Measurements from ENCODE around the gene MLPH. TPM values are rescaled to one million over a fixed set of nuclear protein-coding genes. Genes with fewer than 3 reads are reported as not detected.

Gene MLPH
- total and polyA plus RNA-seq, 9 of the 15 experiments (the other 6 are each of a cell fraction or from before 2014, with no cell fraction given) = 0.22 TPM; not detected in 8

GRCh38 chr2:237567276-237568029, 80.4 kb downstream of the MLPH start (continued):
- no peak for TF ChIP-seq ZNF277 (CRISPR knock-in tag; IDR thresholded peaks at IDR 0.05; ENCODE audit: borderline replicate concordance)

GRCh38 chr2:237568121-237568660, 81.1 kb downstream of the MLPH start:
- in situ Hi-C loops (cut with MboI) = loop anchor here (10.0 kb wide), 1 partner anchor 443 kb away; no protein-coding TSS in a partner anchor
- intact Hi-C loops (cut with micrococcal nuclease) = no loop called here
- Histone ChIP-seq H3K36me3 (ENCODE audit: control insufficient read depth, insufficient read depth, low read length) (no peaks in the 10 kb centered on the region), H3K4me2 (ENCODE audit: insufficient read depth, low read length) (no peak overlapping the region), H3K79me2 (ENCODE audit: control insufficient read depth, insufficient read depth, low read length) (no peaks in the 10 kb centered on the region), H3K4me1 (replicated peaks in 1 of 2; ENCODE audit: control insufficient read depth in 2 of 2, insufficient read depth in 2 of 2, low read length in 2 of 2) (peaks cover 0 to 3% of the 10 kb centered on the region in 2 experiments; a peak in 2 of 5 replicates), H3K9me3 (replicated peaks; ENCODE audit: control insufficient read depth, insufficient read depth, low read depth, low read length) (no peaks in the 10 kb centered on the region; the same call in 1 of the 2 replicates), H3K9me1 (ENCODE audit: control insufficient read depth, insufficient read depth, low read length) (no peaks in the 10 kb centered on the region), H3K27me3 (ENCODE audit: control insufficient read depth in 2 of 2, insufficient read depth in 2 of 2, low read length in 2 of 2) (peaks cover 1 to 29% of the 10 kb centered on the region in 2 experiments; a peak in 4 of 5 replicates), H3K9ac (ENCODE audit: insufficient read depth in 1 of 2, low read depth in 2 of 2, low read length in 2 of 2) (no peak overlapping the region), H3K4me3 (no peak overlapping the region), H2AFZ (ENCODE audit: low read depth, low read length) (no peak overlapping the region), H4K20me1 (replicated peaks; ENCODE audit: control insufficient read depth, insufficient read depth, low read length) (no peaks in the 10 kb centered on the region), H3K27ac (ENCODE audit: extremely low read depth, low read depth, low read length) (no peak overlapping the region)
- DNase-seq (ENCODE audit: extremely low read depth in 1 of 4, low spot score in 3 of 4) (no peak), FAIRE-seq (no peak), ATAC-seq (no peak)
- POLR2A ChIA-PET = interaction anchor here (0.6 kb wide), 1 partner anchor 14 kb away, joined by 3 read pairs; no protein-coding TSS in a partner anchor
- CTCF ChIA-PET (ENCODE audit: low intra/inter-chr PET ratio) = interaction anchor here (0.5 kb wide), 1 partner anchor 514 kb away, joined by 7 read pairs; no protein-coding TSS in a partner anchor
- no TSS peak for BruUV-seq (replicated peaks)
- 7% methylated on average over 7 of the region's 9 CpGs for WGBS (ENCODE audit: insufficient coverage, low coverage, missing lambda C conversion rate)
- TF ChIP-seq ETS2 (tag; IDR thresholded peaks at IDR 0.05; ENCODE audit: borderline replicate concordance, poor library complexity, severe bottlenecking) (no peak), ILF3 (IDR thresholded peaks at IDR 0.05; ENCODE audit: borderline replicate concordance) (no peak), HNRNPUL1 (IDR thresholded peaks at IDR 0.05; ENCODE audit: low read length) (no peak), RFX1 (IDR thresholded peaks at IDR 0.05) (no peak), ZNF449 (CRISPR knock-in tag; IDR thresholded peaks at IDR 0.05) (no peak), ZNF785 (CRISPR knock-in tag; IDR thresholded peaks at IDR 0.05) (no peak), MXD1 (CRISPR knock-in tag; IDR thresholded peaks at IDR 0.05; ENCODE audit: borderline replicate concordance, poor library complexity, severe bottlenecking) (no peak), TEAD1 (CRISPR knock-in tag; IDR thresholded peaks at IDR 0.05) (no peak), TCFL5 (CRISPR knock-in tag; conservative IDR thresholded peaks at IDR 0.05) (no peak), GATA2 (CRISPR knock-in tag; IDR thresholded peaks at IDR 0.05) (no peak), ZNF408 (CRISPR knock-in tag; IDR thresholded peaks at IDR 0.05; ENCODE audit: low read depth) (no peak), HLTF (IDR thresholded peaks at IDR 0.05) (no peak), ZNF764 (CRISPR knock-in tag; IDR thresholded peaks at IDR 0.05; ENCODE audit: low read depth) (no peak)

Measured in K562 (cell line).